K562 (cell line): ENCODE measurements around the gene ABI2. TPM values are rescaled to one million over a fixed set of nuclear protein-coding genes. Genes with fewer than 3 reads are reported as not detected.
A peak's percentile ranks its signal among the peaks of the same experiment; 100 is the strongest.

ENCODE experiments used
- ARID2 ChIP-seq: fragments of 450-650 bp; IDR thresholded peaks from 2 replicates; pipeline ENCODE4 v1.6.1; 2017; ENCODE audit warnings: antibody characterized with exemption, mild to moderate bottlenecking
- ATF6 ChIP-seq: sonication (generic); formaldehyde crosslinking; IDR thresholded peaks from 2 replicates; pipeline ENCODE4 v1.4.0; 2020; ENCODE audit warnings: mild to moderate bottlenecking, missing genetic modification reagents
- CEBPB ChIP-seq: fragments of 450-650 bp; IDR thresholded peaks from 2 replicates; pipeline ENCODE4 v1.6.1; 2016; ENCODE audit warnings: missing genetic modification characterization, missing compliant biosample characterization
- CEBPG ChIP-seq, 3 experiments: fragments of 200-800 bp in 1 of 3; sonication (Bioruptor generic) in 1 of 3; sonication (generic) in 1 of 3; formaldehyde crosslinking in 1 of 3; IDR thresholded peaks in 2 of 3; conservative IDR thresholded peaks in 1 of 3; 2 replicates each; pipeline versions ENCODE4 v1.6.1 to v1.8.0; 2016 to 2022; ENCODE audit warnings: missing compliant biosample characterization in 2 of 3, missing genetic modification characterization in 2 of 3, mild to moderate bottlenecking in 1 of 3, missing genetic modification reagents in 1 of 3
- DPF2 ChIP-seq: fragments of 450-650 bp; IDR thresholded peaks from 2 replicates; pipeline ENCODE4 v1.6.1; 2016
- E2F3 ChIP-seq: fragments of 250-450 bp; sonication (Bioruptor Pico); IDR thresholded peaks from 2 replicates; pipeline ENCODE4 v1.4.0; 2020; ENCODE audit warnings: mild to moderate bottlenecking
- ELF1 ChIP-seq: fragments of 200-800 bp; sonication (Bioruptor generic); IDR thresholded peaks from 2 replicates; pipeline ENCODE4 v1.6.1; 2016; ENCODE audit warnings: missing genetic modification characterization, missing compliant biosample characterization
- GTF2E2 ChIP-seq: fragments of 200-800 bp; sonication (Bioruptor generic); IDR thresholded peaks from 2 replicates; pipeline ENCODE4 v1.6.1; 2016; ENCODE audit warnings: missing genetic modification characterization, missing compliant biosample characterization
- HEY1 ChIP-seq: fragments of 250-450 bp; sonication (Bioruptor Pico); IDR thresholded peaks from 2 replicates; pipeline ENCODE4 v1.5.0; 2020; ENCODE audit warnings: mild to moderate bottlenecking, moderate library complexity, borderline replicate concordance
- LEF1 ChIP-seq: fragments of 450-650 bp; IDR thresholded peaks from 2 replicates; pipeline ENCODE4 v1.6.1; 2016; ENCODE audit warnings: mild to moderate bottlenecking
- MNT ChIP-seq, 2 experiments: fragments of 450-650 bp; conservative IDR thresholded peaks; 2 replicates each; pipeline ENCODE4 v1.6.1; 2017; ENCODE audit warnings: mild to moderate bottlenecking in 2 of 2, moderate library complexity in 2 of 2
- MTA1 ChIP-seq: fragments of 450-650 bp; IDR thresholded peaks from 2 replicates; pipeline ENCODE4 v1.6.1; 2017; ENCODE audit warnings: borderline replicate concordance
- SMAD4 ChIP-seq: fragments of 250-450 bp; sonication (Bioruptor Pico); conservative IDR thresholded peaks from 2 replicates; pipeline ENCODE4 v1.8.0; 2021; ENCODE audit warnings: inconsistent platforms, mild to moderate bottlenecking, moderate library complexity
- SNRNP70 ChIP-seq: fragments of 200-400 bp; formaldehyde crosslinking; optimal IDR thresholded peaks from 2 replicates; pipeline ENCODE3; 2017; ENCODE audit warnings: low read depth, low read length
- SPI1 ChIP-seq: IDR thresholded peaks from 2 replicates; pipeline ENCODE4 v1.6.1; 2011; ENCODE audit warnings: low read depth, low read length, control low read depth, borderline replicate concordance
- STAT5B ChIP-seq: fragments of 250-450 bp; sonication (Bioruptor Pico); IDR thresholded peaks from 2 replicates; pipeline ENCODE4 v1.8.0; 2021; ENCODE audit warnings: mild to moderate bottlenecking, inconsistent platforms
- ZNF431 ChIP-seq: sonication (generic); formaldehyde crosslinking; IDR thresholded peaks from 2 replicates; pipeline ENCODE4 v1.8.0; 2022; ENCODE audit warnings: mild to moderate bottlenecking, missing genetic modification reagents
- ZNF592 ChIP-seq: fragments of 450-650 bp; IDR thresholded peaks from 2 replicates; pipeline ENCODE4 v1.6.1; 2017; ENCODE audit warnings: antibody characterized with exemption, mild to moderate bottlenecking
- ZNF696 ChIP-seq: fragments of 250-450 bp; sonication (Bioruptor Pico); conservative IDR thresholded peaks from 2 replicates; pipeline ENCODE4 v1.4.0; 2020; ENCODE audit warnings: mild to moderate bottlenecking, moderate library complexity
- polyA plus RNA-seq, 8 experiments: library from polyadenylated mRNA; depleted of rRNA in 4 of 8; stranded (reverse) in 5 of 8; unstranded in 3 of 8; fragments of >200 nt; fragmentation: Nextera tagmentation in 2 of 8; fragmentation: Illumina TruSeq in 1 of 8; extraction: Ambion mirVana in 2 of 8; extraction: Trizol in 1 of 8; gene quantifications; 2 replicates each; pipeline versions ENCODE4 v1.2.1 to v1.2.3, GENCODE V29; 2011 to 2014; ENCODE audit warnings: inconsistent platforms in 1 of 8, missing spikeins in 1 of 8
- total RNA-seq, 7 experiments: library from RNA; depleted of rRNA in 6 of 7; stranded (reverse); fragments of >200 nt in 6 of 7; fragmentation: Illumina TruSeq in 2 of 7; extraction: Trizol in 2 of 7; gene quantifications; 2 replicates each; pipeline versions ENCODE4 v1.2.1 to v1.2.3, GENCODE V29; 2011 to 2021; ENCODE audit warnings: low replicate concordance in 1 of 7

Gene ABI2
- total and polyA plus RNA-seq, 9 of the 15 experiments (the other 6 are each of a cell fraction or from before 2014, with no cell fraction given) = 5.3 to 24.3 (median 12.2) TPM

GRCh38 chr2:203346612-203347011, 18.4 kb downstream of the ABI2 start (continued):
- TF ChIP-seq E2F3 (CRISPR knock-in tag) = no peak
- TF ChIP-seq HEY1 = no peak
- TF ChIP-seq MTA1 = peak; percentile 33; the same call in 1 of the 2 replicates
- no peak for TF ChIP-seq ZNF696 (CRISPR knock-in tag)
- no peak for TF ChIP-seq ATF6 (CRISPR knock-in tag)
- no peak for TF ChIP-seq MNT (conservative IDR thresholded peaks at IDR 0.05)
- no peak for TF ChIP-seq STAT5B (CRISPR knock-in tag)
- no peak for TF ChIP-seq SPI1
- no peak for TF ChIP-seq CEBPG (CRISPR knock-in tag; IDR thresholded peaks at IDR 0.05)
- no peak; a peak in 1 of 4 replicates for TF ChIP-seq CEBPG (tag; conservative IDR thresholded peaks at IDR 0.05 in 1 of 2, IDR thresholded peaks at IDR 0.05 in 1 of 2)
- TF ChIP-seq ELF1 (tag) = 0 out of 2 replicates have a peak, but pooled peaks have one; percentile 16
- no peak for TF ChIP-seq GTF2E2 (tag)
- TF ChIP-seq CEBPB (tag) = peak; percentile 39; the same call in 1 of the 2 replicates
- TF ChIP-seq ZNF431 = no peak
- no peak for TF ChIP-seq ARID2
- peak; percentile 13; the same call in 1 of the 2 replicates for TF ChIP-seq DPF2
- TF ChIP-seq SMAD4 (CRISPR knock-in tag) = no peak
- no peak for TF ChIP-seq LEF1
- TF ChIP-seq ZNF592 = no peak
- no peak for TF ChIP-seq SNRNP70
